Measurements from ENCODE around the gene ELFN1. TPM values are rescaled to one million over a fixed set of nuclear protein-coding genes. Genes with fewer than 3 reads are reported as not detected.

The ELFN1 gene
- total RNA-seq, 1 donor from 2014 or later, result 0.71 TPM

DNA sequence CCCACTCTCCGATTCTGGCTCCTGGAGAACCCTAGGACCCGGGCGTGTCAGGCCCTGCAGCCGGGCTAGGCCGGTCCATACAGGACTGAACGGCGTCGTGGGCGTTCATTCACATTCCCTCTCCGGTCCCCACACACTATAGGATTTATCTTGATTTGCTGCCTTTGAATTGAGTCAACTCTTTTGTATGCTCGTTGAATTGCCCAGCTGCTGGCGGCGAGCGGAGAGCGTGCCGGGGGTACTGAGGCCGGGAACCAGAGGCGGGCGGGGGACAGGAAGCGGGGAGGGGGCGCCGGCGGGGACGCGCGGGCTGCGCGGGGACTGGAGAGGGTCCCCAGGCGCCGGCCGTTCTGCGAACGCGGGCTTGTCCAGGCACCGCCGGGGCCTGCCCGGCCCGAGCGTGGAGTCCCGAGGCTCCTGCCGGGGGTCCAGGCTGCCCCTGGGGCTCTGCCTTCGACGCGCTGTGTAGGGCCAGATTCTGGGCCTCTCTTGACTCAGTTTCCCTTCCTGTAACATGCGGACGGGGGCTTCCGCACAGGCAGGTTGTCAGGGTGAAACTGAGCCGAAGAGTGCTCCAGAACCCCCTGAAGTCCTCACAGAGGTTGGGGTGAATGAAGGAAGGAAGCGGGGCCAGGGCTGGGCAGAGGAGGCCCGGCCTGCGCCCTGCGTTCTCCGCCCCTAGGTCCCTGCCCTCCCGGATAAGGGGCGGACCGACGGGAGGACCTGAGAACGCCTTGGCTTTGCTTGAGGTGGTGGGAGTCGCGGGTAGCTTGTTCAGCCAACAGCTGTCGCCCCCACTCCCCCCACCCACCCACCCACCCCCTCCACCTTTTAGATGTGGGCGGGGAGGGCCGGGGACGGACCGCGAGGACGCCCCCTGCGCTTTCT lies 769 bp upstream of the ELFN1 start:
- H3K27me3 ChIP-seq (ENCODE audit: control insufficient read depth, insufficient read depth, low read length), result peaks cover 85% of the 10 kb centered on the region
- DNase-seq (ENCODE audit: low read depth), result no peak
- H3K4me3 ChIP-seq (ENCODE audit: low read depth, low read length), result peak overlapping the region; percentile 17
- H3K36me3 ChIP-seq (ENCODE audit: control insufficient read depth, insufficient read depth, low read length), result no peaks in the 10 kb centered on the region
- no peak for TF ChIP-seq CTCF (IDR thresholded peaks at IDR 0.05; ENCODE audit: insufficient read depth, low read length, poor library complexity, severe bottlenecking)

GRCh38 chr7:1670894-1671593 lies 967 bp downstream of the ELFN1 start:
- no peak for TF ChIP-seq CTCF (IDR thresholded peaks at IDR 0.05; ENCODE audit: insufficient read depth, low read length, poor library complexity, severe bottlenecking)
- H3K4me3 ChIP-seq (ENCODE audit: low read depth, low read length), result peak overlapping the region; percentile 17
- no peak for DNase-seq (ENCODE audit: low read depth)
- H3K36me3 ChIP-seq (ENCODE audit: control insufficient read depth, insufficient read depth, low read length), result no peaks in the 10 kb centered on the region
- peaks cover 91% of the 10 kb centered on the region for H3K27me3 ChIP-seq (ENCODE audit: control insufficient read depth, insufficient read depth, low read length)

DNA sequence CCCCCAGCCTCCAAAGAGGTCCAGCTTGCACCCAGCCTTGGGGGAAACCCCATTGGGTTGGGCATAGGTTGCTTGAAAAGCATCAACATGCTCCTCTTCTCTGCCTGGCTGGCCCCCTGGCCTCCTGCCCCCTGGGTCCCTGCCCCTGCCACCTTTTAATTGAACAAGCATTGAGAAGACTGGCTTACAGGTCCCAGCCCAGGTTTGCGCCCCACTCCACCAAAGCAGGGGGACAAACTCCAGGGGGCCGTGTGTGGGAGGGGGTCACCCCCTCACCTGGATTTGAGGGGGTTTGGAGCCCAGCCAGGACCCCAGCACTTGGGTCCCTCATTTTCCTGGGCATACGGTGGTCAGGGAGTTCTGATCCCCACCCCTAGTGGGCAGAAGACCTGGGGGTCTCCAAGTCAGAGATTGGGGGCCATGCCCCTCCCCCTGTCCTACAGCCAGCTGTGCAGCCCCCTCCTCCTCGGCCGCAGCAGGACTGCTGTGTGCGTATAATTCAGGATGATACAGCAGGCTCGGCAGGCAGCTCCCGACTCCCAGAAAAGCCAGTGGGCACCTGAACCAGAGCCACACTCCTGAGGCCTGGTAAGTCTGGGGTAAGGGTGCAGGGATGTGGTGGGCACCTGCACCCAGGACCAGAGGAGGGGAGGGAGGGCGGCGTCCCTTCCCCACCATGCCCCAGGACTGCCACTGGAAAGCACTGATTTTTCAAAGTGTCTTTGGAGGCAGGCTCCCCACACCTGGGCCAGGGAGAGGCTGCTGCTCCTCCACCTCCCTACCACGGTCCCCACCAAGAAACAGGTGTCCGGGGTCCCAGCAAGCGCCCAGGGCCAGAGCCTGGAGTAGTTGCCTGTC lies 1.7 kb downstream of the ELFN1 start:
- no peak overlapping the region for H3K4me3 ChIP-seq (ENCODE audit: low read depth, low read length)
- TF ChIP-seq CTCF (IDR thresholded peaks at IDR 0.05; ENCODE audit: insufficient read depth, low read length, poor library complexity, severe bottlenecking), result no peak
- H3K27me3 ChIP-seq (ENCODE audit: control insufficient read depth, insufficient read depth, low read length), result peaks cover 91% of the 10 kb centered on the region
- DNase-seq (ENCODE audit: low read depth), result no peak
- no peaks in the 10 kb centered on the region for H3K36me3 ChIP-seq (ENCODE audit: control insufficient read depth, insufficient read depth, low read length)

GRCh38 chr7:1672851-1673486 lies 2.9 kb downstream of the ELFN1 start:
- Histone ChIP-seq H3K27me3 (ENCODE audit: control insufficient read depth, insufficient read depth, low read length) (peaks cover 84% of the 10 kb centered on the region), H3K4me3 (ENCODE audit: low read depth, low read length) (no peak overlapping the region), H3K36me3 (ENCODE audit: control insufficient read depth, insufficient read depth, low read length) (no peaks in the 10 kb centered on the region)
- no peak for DNase-seq (ENCODE audit: low read depth)
- TF ChIP-seq CTCF (IDR thresholded peaks at IDR 0.05; ENCODE audit: insufficient read depth, low read length, poor library complexity, severe bottlenecking), result no peak

DNA sequence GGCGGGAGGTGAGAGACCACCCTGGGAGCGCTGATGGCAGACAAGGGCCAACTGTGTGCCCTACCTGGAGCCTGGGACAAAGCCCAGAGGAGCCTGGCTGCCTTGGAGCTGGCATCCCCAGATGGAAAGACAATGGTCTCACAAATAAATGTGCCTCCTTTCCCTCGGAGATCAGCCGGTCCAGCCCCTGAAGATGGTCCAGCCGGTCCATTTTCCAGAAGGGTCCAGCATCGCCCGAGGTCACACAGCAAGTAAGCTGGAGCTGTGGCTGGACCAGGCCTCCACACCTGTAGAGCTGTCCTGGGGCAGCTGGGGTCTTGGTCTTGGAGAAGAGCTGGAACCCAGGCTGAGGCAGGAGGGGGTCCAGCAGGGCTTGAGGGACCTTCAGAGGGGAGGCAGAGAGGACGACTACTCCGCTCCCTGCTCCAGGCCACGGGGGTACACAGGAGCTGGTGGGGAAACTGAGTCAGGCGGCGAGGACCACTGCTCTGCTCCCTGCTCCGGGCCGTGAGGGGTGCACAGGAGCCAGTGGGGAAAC lies 3.6 kb downstream of the ELFN1 start:
- DNase-seq (ENCODE audit: low read depth), result no peak
- Histone ChIP-seq H3K4me3 (ENCODE audit: low read depth, low read length) (no peak overlapping the region), H3K36me3 (ENCODE audit: control insufficient read depth, insufficient read depth, low read length) (no peaks in the 10 kb centered on the region), H3K27me3 (ENCODE audit: control insufficient read depth, insufficient read depth, low read length) (peaks cover 77% of the 10 kb centered on the region)
- no peak for TF ChIP-seq CTCF (IDR thresholded peaks at IDR 0.05; ENCODE audit: insufficient read depth, low read length, poor library complexity, severe bottlenecking)
